ENCODE results near the gene ABO.

- TF ChIP-seq CTCF (IDR thresholded peaks at IDR 0.05) = no peak
- TF ChIP-seq POLR2A (IDR thresholded peaks at IDR 0.05) = no peak
- no peak for TF ChIP-seq EP300 (IDR thresholded peaks at IDR 0.05)
These were observed 32.8 kb downstream of the ABO start for GRCh38 chr9:133242241-133242640.

Data from ovary (tissue), 3 donors.